GM19463 (cell line): ENCODE measurements around the gene DISC1.
"Not testable (repeated sequence)": the region's sequence is repeated elsewhere in the genome, so short reads cannot be mapped to it uniquely, and the experiment has no call there.

ENCODE experiments used
- ATAC-seq: cut with Tn5 transposase; IDR thresholded peaks from one replicate; pipeline ENCODE4 v1.9.1; 2021; ENCODE audit warnings: mild to moderate bottlenecking, moderate library complexity; ENCODE audit not compliant: unreplicated experiment

DISC1 gene

GRCh38 chr1:231871878-231872277 is 245.3 kb downstream of the DISC1 start:
- no peak for ATAC-seq

DNA sequence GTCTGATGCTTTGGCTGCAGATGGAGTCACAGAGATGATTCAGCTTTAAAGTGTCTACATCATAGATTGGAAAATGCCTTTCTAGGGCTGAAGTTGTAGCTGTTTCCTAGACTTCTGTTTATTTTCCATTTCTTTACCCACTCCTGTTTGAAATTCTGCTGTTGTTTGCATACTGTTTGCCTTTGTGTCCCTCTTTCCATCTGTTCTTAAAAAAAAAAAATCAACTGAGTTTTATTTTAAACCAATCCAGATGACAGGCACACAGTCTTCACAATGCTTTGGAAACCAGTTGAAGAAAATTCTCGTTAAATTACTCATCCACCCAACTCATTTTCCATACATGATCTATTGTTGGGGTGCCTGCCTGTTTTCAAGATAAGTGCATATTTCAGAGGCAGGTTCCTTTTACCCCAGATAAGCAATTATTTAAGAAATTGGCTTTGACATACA is 245.9 kb downstream of the DISC1 start:
- no peak for ATAC-seq

GRCh38 chr1:231878737-231879136 is 252.1 kb downstream of the DISC1 start:
- ATAC-seq = no peak

DNA sequence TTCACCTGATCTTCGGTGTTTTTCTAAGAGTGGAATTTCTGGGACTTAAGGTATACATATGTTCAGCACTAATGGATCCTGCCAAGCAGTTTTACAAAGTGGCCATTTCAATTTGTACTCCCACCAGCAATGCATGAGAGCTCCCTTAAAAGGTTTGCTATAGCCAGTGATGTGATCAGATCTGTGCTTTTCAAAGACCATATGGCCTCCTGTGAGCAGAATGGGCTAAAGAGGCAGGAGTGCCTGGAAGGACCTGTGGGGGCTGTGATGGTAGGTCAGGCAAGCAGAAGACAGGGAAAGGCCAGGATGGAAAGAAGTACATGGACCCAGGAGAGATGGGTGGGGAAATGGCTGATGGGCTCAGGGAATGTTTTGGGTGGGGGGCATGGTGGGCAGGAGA is 252.7 kb downstream of the DISC1 start:
- ATAC-seq = no peak

- no peak for ATAC-seq
These were observed 255.7 kb downstream of the DISC1 start for GRCh38 chr1:231882333-231882732.

DNA sequence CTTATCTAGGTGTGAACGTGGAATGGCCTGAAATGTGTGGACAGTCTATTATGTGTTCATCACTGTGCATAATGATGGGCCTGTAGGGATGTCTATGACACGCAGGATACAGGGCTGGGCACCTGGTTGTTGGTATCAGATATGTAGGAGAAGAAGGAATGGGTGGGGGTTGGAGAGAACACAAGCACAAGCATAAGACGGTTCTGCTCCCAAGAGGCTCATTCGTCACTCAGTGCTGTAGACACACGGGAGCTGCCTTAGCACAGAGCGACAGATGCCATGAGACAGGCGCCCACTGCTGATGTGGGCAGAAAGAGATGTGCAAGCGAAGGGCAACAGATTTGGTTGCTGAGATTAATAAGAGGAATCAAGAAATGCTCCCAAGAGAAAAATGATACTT is 256.2 kb downstream of the DISC1 start:
- no peak for ATAC-seq

- no peak for ATAC-seq
These were observed 256.8 kb downstream of the DISC1 start for GRCh38 chr1:231883382-231883781.

DNA sequence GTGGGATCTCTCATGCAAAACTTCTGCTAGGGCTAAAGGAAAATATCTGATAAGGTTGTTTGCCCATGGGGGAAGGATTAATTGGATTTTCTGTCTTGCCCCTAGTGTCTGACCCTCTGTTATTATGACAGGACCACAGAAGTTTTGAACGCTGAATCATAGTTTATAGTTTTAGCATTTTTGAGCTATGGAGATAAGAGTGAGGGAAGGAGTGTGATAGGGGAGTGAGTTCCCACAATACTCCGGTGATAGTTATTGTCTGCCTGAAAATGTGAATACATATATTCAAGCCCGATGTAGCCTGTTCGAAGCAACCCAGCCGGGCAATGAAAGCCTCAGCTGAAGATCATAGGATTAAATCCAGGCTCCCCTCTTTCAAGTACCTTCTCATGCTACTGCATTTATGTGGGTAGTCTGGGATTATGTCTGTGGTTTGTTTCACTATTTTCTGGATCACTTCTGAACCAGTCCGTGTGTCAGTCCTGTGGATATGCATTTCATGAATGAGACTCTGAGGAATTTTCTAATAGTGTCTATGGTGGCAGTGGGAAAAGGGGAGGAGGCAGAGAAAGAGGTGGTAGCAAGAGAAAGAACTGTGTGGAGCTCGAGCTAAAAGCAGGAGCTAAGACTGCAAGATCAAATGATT is 258.7 kb downstream of the DISC1 start:
- ATAC-seq = no peak

DNA sequence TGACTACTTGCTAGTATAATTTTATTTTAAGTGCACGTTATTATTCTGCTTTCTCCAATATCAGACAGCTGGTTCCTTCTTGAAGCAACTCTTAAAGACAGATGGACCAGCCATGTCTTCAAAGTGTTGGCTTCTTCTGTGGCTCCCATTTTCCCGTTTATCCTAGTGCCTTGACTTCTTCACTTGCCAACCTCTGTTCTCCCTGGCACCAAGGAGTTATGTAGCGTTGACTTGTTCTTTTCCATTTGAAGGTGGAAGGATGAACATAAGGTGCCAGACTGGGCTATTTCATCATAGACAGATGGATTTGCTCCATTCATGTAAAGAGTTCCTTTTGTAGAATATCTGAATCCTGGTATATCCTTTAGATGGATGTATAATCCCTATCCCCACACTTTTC is 260.6 kb downstream of the DISC1 start:
- ATAC-seq = no peak

GRCh38 chr1:231887866-231888265 is 261.3 kb downstream of the DISC1 start:
- ATAC-seq = no peak

GRCh38 chr1:231890791-231891190 is 264.2 kb downstream of the DISC1 start:
- no peak for ATAC-seq

- ATAC-seq = no peak
These were observed 267.0 kb downstream of the DISC1 start for GRCh38 chr1:231893400-231894102.

GRCh38 chr1:231896806-231897205 is 270.2 kb downstream of the DISC1 start:
- ATAC-seq = no peak

DNA sequence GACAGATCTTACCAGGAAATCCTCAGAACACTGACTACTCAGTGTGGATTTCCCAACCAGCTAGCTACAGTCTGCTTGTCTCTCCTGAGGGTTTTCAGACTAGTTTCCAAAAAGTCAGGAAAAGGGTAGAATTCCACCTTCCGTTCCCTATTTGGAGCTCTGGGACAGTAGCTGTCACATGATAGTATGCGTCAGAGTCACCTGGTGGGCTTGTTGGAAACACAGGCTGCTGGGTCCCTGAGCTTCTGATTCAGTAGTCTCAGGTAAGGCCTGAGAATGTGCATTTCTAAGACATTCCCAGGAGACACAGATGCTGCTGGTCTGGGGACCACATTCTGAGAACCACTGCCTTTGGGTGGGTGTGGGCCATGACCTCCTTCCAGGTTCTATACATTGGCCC is 272.5 kb downstream of the DISC1 start:
- ATAC-seq = no peak

DNA sequence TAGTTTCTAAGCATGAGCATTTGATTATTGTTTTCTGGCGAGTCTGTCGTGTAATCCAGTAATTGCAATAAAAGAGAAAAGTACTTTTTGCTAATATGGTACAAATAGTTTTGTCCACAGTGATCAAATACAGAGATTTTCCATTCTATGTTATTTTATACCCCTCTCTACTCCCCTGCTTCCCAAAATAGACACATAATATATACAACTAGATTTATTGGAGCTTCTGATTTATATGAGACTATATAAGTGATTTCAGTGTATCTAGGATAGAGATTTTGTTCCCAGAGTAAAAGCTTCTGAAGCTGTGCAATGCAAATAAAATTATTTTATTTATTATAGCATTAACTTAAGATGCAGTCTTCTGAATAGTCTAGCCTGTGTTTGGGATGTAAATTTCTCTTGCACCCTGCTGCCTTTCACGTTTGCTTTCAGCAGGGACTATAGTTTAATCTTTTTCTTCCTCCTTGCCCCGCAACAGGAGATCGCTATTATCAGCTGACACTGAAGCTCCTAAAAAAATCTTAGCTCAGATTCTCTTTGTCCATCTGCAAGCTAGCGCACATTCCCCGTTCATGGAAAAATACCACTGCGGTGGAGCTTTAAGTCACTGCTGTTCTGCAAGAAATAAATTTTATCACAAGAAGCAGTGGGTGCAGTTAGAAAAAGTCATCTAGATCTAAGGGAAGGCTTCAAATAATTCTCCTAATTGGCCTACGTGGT is 273.3 kb downstream of the DISC1 start:
- ATAC-seq = no peak

DNA sequence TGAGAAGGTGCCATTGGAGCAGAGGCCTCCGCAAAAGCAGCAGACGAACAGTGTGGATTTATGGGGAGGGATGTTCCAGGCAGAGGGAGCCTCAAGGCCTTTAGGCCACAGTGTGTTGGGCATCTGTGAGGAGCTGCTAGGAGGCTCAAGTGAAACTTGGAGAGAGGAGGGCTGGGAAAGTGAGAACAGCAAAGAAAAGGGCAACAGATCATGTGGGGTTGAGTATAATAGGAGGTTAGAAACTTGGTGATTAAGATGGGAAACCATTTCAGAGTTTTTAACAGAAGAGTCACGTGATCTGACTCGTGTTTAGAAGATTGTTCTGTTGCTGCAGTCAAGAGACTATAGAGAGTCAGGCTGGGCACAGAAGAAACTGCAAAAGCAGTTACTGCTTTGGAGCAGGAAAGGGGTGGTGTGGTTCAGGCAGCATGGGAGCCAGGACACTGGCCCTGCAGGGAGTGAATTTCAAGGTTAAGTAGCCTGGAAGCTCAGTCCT is 277.0 kb downstream of the DISC1 start:
- no peak for ATAC-seq

GRCh38 chr1:231907310-231907709 is 280.7 kb downstream of the DISC1 start:
- ATAC-seq = not testable (repeated sequence)

- no peak for ATAC-seq
These were observed 286.9 kb downstream of the DISC1 start for GRCh38 chr1:231913493-231913892.

DNA sequence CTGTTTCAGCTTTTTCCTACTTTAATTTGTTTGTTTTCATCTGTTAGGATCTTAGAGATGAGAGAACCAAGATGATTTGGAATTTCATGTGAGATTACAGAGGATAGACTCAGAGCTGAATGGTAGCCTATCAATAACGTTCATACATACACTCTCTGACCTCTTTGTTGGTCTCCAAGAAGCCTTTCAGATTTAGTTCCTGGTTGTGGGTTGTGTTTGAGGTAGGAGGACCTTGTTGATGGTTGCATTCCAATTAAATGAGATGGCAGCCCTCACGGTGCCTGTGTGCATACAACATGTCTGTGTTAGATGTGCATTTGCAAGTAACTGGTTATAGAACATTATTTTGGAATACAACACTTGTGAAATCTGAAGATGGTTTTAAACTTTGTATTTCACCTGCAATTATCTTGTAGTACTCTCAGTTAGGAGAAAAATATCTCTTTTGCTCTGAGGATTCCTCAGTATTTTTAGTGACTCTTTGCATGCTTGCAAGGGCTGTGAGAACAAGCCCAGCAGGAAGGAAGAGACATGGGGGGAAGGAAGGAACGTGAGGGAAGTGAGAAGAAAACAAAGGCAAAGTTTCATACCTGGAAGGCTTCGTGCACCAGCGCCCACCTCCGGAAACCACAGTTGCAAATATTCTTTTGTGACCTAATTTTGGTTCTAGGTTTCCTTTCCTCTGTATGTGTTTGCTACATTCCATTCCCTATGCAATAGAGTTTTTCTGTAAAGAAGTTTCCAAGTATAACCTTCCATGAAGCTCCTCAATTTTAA is 291.8 kb downstream of the DISC1 start:
- ATAC-seq = no peak

DNA sequence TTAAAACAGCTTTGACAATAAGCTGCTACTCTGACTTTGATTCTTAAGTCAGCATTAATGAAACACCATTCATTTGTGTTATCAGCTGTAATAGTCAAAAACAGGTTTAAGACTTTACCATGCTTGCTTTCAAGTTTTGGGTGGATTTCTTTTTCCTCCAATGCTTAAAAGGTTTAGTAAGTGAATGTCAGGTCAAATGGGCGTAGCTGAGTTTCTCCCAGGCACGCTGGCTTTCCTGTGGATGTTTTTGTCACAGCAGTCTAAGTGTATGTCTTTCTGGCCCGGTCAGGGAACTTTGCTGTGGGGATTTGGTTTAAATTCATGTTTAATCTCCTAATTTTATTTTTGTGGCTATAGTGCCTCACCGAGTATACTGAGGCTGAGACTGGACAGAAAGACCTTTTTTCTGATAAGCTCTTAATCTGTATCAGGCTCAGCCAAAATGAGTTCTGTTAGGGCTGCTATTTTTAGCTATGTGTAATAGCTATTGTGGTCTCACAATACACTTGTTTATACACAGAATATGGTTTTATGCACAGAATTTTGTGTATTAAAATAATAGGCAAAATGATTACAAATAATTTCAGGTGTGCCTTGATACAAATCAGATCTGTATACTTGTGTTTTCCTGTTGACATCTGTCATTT is 292.8 kb downstream of the DISC1 start:
- no peak for ATAC-seq

GRCh38 chr1:231919886-231920285 is 293.3 kb downstream of the DISC1 start:
- ATAC-seq = no peak
